ENCODE measurements around the gene SYNE3. TPM values are rescaled to one million over a fixed set of nuclear protein-coding genes. Genes with fewer than 3 reads are reported as not detected.

Gene SYNE3, protein sequence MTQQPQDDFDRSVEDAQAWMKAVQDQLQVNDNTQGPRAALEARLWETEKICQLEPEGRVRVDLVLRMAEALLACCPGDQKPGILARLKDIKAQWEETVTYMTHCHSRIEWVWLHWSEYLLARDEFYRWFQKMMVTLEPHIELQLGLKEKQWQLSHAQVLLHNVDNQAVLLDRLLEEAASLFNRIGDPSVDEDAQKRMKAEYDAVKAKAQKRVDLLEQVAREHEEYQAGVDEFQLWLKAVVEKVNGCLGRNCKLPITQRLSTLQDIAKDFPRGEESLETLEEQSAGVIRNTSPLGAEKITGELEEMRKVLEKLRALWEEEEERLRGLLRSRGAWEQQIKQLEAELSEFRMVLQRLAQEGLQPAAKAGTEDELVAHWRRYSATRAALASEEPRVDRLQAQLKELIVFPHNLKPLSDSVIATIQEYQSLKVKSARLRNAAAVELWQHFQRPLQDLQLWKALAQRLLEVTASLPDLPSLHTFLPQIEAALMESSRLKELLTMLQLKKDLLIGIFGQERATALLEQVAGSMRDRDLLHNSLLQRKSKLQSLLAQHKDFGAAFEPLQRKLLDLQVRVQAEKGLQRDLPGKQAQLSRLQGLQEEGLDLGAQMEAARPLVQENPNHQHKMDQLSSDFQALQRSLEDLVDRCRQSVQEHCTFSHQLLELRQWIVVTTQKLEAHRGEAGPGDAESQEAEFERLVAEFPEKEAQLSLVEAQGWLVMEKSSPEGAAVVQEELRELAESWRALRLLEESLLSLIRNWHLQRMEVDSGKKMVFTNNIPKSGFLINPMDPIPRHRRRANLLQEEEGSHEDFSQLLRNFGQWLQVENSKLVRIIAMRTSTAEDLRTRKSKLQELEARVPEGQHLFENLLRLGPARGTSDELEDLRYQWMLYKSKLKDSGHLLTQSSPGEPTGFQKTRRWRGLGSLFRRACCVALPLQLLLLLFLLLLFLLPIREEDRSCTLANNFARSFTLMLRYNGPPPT
- 10 to 100 TPM; 37.0 to 38.7 TPM for total RNA-seq

DNA sequence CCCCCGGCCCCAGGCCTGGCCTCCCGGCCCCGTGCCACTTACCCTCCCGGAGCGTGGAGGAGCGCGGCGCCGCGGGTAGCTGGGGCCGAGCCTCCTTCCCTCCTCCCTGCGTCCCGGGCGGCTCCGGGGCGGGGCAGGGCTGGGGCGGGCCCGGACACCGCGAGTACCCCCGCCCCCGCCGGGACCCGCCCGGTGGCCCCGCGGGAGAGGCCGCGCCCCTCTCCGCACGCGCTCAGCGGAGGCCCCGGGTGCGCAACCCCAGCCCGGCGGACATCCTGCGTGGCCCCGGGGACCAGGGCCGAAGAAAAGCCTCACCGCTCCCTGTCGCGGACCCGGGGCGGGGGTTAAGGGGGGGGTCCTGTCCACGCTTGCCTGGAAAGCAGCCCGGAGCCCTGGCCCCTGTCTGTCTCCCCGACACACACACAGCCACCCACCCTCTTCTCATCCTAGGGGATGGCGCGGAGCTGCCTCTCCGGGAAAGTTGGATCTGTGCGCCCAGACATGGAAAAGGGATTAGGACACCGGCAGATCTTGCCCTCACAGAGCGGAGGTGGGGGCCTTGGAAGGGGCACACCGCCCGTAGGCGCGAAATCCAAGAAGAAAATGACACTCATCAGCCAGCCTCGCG, at the start of gene SYNE3:
SYNE3 (minus strand) TSS at position 97 of the 628 bp plus-strand sequence. CDS start 40,829 bp downstream, outside the sequence.
- POLR2A ChIA-PET: interaction anchor here (0.9 kb wide), 1 partner anchor 18 kb away, joined by 3 read pairs; no protein-coding TSS in a partner anchor
- CTCF ChIA-PET: interaction anchor here (1.3 to 3.4 kb wide), 4 partner anchors 9 to 74 kb away, joined by 5 to 19 read pairs (median 10); no protein-coding TSS in a partner anchor

- POLR2A ChIA-PET: no interaction called here
- CTCF ChIA-PET: interaction anchor here (0.8 to 1.5 kb wide), 2 partner anchors 11 to 430 kb away, joined by 3 to 4 read pairs; no protein-coding TSS in a partner anchor
These were observed 47.6 kb upstream of the SYNE3 start for GRCh38 chr14:95564060-95564459.

GRCh38 chr14:95562892-95563685, 46.6 kb upstream of the SYNE3 start:
- ChIA-PET CTCF (interaction anchor here (0.8 to 1.9 kb wide), 5 partner anchors 10 to 431 kb away, joined by 3 to 11 read pairs (median 4); no protein-coding TSS in a partner anchor), POLR2A (no interaction called here)

DNA sequence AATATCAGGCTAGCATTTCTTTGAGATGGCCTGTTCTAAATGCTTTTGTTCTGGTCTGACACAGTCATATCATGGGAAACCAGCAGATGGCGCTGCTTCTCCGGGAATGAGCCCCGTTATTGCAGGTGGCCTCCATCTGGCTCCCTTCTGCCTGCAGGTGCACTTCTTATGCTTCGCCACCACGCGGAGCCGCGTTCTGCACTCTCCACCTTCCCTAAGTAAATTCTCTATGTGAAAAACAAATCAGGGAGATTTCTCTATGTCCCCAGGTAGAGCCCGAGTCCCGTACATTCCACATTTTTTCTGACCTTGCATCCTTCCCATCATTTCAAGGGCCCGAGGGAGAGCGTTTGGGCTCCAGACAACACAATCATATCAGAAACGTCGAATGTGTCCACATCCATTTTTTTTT, 44.6 kb upstream of the SYNE3 start:
- ChIA-PET POLR2A (no interaction called here), CTCF (interaction anchor here (0.8 to 1.9 kb wide), 2 partner anchors 213 to 433 kb away, joined by 3 to 11 read pairs; no protein-coding TSS in a partner anchor)

- ChIA-PET CTCF (interaction anchor here (1.3 to 1.7 kb wide), 2 partner anchors 124 to 214 kb away, joined by 5 to 7 read pairs; no protein-coding TSS in a partner anchor), POLR2A (no interaction called here)
These were observed 42.8 kb upstream of the SYNE3 start for GRCh38 chr14:95559203-95559602.

GRCh38 chr14:95557832-95558231, 41.4 kb upstream of the SYNE3 start:
- CTCF ChIA-PET: no interaction called here
- POLR2A ChIA-PET: no interaction called here

GRCh38 chr14:95557291-95557690, 40.8 kb upstream of the SYNE3 start:
- ChIA-PET CTCF (no interaction called here), POLR2A (no interaction called here)

- CTCF ChIA-PET: no interaction called here
- POLR2A ChIA-PET: no interaction called here
These were observed 38.6 kb upstream of the SYNE3 start for GRCh38 chr14:95555053-95555452.

DNA sequence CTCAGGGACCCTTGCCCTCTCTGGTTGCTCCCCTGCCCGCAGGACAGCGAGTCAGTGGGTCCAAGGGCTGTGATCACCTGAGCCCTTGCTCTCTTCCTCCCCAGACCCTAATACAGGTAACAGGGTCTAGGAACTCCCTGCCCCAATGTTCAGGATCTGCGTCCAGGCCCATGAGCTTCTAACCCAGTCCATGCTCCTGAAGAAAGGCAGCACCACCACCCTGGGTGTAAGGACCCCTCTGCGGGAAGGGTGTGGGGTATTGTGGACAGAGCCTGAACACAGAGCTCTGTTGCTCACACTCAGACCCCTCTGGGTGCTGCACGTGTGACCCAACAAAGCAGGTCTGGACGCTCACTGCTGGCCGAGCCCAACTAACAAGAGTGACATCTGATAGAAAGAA, 36.7 kb upstream of the SYNE3 start:
- ChIA-PET POLR2A (no interaction called here), CTCF (interaction anchor here (1.1 kb wide), 1 partner anchor 11 kb away, joined by 4 read pairs; no protein-coding TSS in a partner anchor)

- POLR2A ChIA-PET: no interaction called here
- CTCF ChIA-PET: no interaction called here
These were observed 35.0 kb upstream of the SYNE3 start for GRCh38 chr14:95551435-95551834.

DNA sequence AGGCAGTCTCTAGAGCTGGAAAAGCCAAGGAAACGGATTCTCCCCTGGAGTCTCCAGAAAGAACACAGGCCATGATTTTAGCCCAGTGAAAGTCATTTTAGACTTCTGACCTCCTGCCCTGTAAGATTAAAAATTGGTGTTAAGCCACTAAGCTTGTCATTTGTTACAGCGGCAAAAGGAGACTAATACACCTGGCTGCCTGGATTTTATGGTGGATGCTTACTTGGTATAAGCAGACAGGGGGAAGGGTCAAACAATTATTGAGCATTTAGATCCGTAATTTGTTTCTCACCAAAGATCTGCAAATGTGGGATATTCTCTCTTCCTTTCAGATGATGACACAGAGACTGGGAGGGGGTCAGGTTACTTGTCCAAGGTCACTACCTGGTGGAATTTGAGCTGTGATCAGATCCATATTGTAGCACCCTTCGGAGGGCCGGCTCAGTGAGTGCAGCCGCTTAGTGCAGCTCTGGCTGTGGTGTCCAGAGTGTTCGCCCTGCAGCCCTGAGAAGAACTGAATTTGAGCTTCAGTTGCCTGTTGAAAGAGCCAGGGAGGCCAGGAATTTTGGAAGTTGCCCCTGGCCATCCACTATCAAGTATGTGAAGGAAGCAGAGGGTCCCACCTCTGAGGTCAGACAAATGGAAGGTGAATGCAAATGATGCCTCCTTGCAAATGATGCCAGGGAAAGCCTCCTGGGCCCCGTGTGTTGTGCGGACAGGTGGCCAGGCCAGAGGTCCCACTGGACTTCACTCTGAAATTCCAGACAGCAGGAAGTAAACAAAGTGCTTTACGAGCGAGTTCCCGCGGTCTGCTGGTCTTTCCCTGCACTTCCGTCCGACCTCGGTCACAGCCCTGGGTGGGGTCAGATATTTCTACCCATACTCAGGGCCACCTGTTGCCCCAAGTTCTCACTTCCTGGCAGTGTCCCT, 33.5 kb upstream of the SYNE3 start:
- CTCF ChIA-PET: no interaction called here
- POLR2A ChIA-PET: no interaction called here

DNA sequence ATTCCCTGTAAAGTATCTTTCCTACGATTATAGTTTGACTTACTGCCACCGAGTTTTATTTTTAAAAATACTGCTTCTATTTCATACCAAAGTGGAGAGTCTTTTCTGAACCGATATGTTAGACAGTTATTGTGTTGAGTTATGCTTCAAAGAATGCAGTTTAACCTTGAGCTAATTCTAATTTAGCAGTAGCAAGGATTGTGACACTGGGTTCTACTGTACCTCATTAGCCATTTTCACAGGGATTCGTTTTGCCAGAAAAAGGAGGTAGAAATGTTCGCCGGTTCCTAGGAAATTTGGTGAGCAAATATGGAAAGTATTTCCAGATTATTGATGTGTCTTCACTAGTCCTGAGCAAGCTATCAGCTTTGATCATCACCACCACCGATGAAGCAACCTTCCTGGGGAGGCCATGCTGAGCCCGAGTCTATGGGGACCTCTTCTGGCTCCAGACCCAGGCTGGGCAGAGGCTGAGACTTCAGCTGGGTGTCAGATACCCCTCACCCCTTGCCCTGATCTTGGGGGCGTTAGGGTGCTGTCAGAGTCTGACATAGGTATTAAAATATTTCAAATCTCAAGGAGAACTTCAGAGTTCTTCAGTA, 32.0 kb upstream of the SYNE3 start:
- CTCF ChIA-PET: interaction anchor here (1.1 kb wide), 1 partner anchor 121 kb away, joined by 3 read pairs; no protein-coding TSS in a partner anchor
- POLR2A ChIA-PET: no interaction called here

DNA sequence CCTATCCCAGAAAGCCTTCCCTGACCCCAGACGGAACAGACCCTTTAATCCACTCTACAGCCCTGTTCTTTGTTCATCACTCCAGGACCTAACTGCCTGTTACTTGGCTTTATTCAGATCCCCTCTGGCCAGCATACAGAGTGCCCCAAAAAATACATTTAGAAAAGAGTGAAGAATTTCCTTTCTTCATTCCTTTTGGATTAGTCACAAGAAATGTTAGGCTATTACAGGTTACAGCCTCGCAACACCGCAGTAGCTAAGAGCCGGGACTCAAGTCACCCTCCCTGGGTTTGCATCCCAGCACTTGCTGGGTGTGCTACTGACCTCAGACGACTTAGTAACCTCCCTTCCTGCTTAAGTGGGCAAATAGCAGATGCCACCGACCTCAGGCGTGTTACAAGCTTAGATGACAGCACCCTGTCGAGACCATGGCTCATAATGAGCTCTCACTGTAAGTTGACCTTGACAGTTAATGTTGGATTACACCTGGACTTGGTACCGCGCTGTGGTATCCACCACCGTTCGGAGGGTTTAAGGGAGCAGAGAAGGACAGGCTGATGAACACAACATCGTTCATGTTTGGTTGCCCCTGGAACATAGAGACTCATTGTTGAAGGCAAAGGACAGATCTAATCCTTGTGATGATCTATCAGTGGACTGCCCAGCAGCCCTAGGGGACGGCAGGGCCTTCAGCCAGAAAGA, 31.3 kb upstream of the SYNE3 start:
- ChIA-PET POLR2A (no interaction called here), CTCF (interaction anchor here (1.1 kb wide), 1 partner anchor 121 kb away, joined by 3 read pairs; no protein-coding TSS in a partner anchor)

- ChIA-PET CTCF (no interaction called here), POLR2A (no interaction called here)
These were observed 30.8 kb upstream of the SYNE3 start for GRCh38 chr14:95547272-95547625.

DNA sequence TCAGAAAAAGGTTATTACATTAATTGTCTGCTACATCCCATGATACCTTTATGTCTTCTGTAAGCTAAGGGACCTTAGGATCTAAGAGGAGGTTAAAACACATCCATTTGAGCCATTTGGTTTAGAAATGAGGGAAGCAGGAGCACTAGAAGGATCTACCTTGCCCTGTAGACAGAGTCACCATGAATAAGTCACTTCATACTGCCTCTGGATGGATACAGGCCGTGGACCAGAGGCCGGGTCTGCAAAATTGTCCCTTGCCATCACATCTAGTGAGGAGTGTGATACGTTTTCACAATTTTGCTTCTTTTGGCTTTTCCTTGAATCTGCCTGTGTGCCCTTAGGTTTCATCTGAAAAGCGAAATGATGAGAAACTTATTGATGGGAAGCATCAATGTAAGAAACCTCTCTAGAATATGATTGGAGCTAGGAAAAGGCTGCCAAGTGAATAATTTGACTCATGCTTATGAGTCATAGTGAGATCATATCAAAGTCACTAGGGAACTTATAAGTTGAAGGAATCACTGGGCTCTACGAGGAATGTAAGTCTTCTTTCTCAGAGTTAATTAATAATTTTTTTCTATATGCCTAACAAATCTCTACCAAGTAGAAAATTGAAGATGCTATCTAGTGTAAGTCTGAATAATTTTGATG, 29.2 kb upstream of the SYNE3 start:
- ChIA-PET POLR2A (no interaction called here), CTCF (interaction anchor here (1.2 kb wide), 1 partner anchor 103 kb away, joined by 3 read pairs; no protein-coding TSS in a partner anchor)

GRCh38 chr14:95544588-95544987, 28.1 kb upstream of the SYNE3 start:
- ChIA-PET POLR2A (no interaction called here), CTCF (interaction anchor here (1.2 kb wide), 1 partner anchor 102 kb away, joined by 3 read pairs; no protein-coding TSS in a partner anchor)
